H9 (cell line): Measurements from ENCODE around the gene TIMM10. TPM values are rescaled to one million over a fixed set of nuclear protein-coding genes. Genes with fewer than 3 reads are reported as not detected.
A peak's percentile ranks its signal among the peaks of the same experiment; 100 is the strongest.

Source experiments
- DNase-seq: peaks from one replicate; pipeline ENCODE4 v3.0.0-alpha.2; 2017
- H2AFZ ChIP-seq: one replicate; pipeline ENCODE4 v1.6.1; 2013; ENCODE audit warnings: mild to moderate bottlenecking, low read length, control low read depth, moderate library complexity
- H2AK5ac ChIP-seq: 2 replicates; pipeline ENCODE4 v1.6.1; 2013; ENCODE audit warnings: low read length, control low read depth, mixed read lengths; ENCODE audit not compliant: insufficient read length
- H2BK120ac ChIP-seq: one replicate; pipeline ENCODE4 v1.6.1; 2013; ENCODE audit warnings: low read depth, mild to moderate bottlenecking, low read length, control low read depth, inconsistent platforms; ENCODE audit not compliant: poor library complexity, severe bottlenecking
- H2BK12ac ChIP-seq: 2 replicates; pipeline ENCODE4 v1.6.1; 2013; ENCODE audit warnings: low read length, control low read depth, mixed read lengths, low read depth; ENCODE audit not compliant: insufficient read length
- H2BK15ac ChIP-seq: 2 replicates; pipeline ENCODE4 v1.6.1; 2013; ENCODE audit warnings: low read depth, low read length, control low read depth
- H2BK20ac ChIP-seq: one replicate; pipeline ENCODE4 v1.6.1; 2013; ENCODE audit warnings: low read depth, mild to moderate bottlenecking, low read length, control low read depth, inconsistent platforms; ENCODE audit not compliant: poor library complexity, severe bottlenecking
- H2BK5ac ChIP-seq: 2 replicates; pipeline ENCODE4 v1.6.1; 2013; ENCODE audit warnings: low read length, control low read depth, mixed read lengths; ENCODE audit not compliant: insufficient read length
- H3K14ac ChIP-seq: 2 replicates; pipeline ENCODE4 v1.6.1; 2013; ENCODE audit warnings: low read length, control low read depth; ENCODE audit not compliant: insufficient read depth
- H3K18ac ChIP-seq: 2 replicates; pipeline ENCODE4 v1.6.1; 2013; ENCODE audit warnings: low read depth, mild to moderate bottlenecking, mixed read lengths, low read length, control low read depth; ENCODE audit not compliant: insufficient read length
- H3K23ac ChIP-seq: 2 replicates; pipeline ENCODE4 v1.6.1; 2013; ENCODE audit warnings: low read length, control low read depth, mixed read lengths, low read depth; ENCODE audit not compliant: insufficient read length
- H3K23me2 ChIP-seq: 2 replicates; pipeline ENCODE4 v1.6.1; 2013; ENCODE audit warnings: low read depth, mild to moderate bottlenecking, mixed read lengths, low read length, control low read depth; ENCODE audit not compliant: insufficient read length, poor library complexity, severe bottlenecking
- H3K27ac ChIP-seq: 2 replicates; pipeline ENCODE4 v1.5.1; 2013; ENCODE audit warnings: low read length, control low read depth, mixed read lengths, low read depth; ENCODE audit not compliant: insufficient read length
- H3K27me3 ChIP-seq: 2 replicates; pipeline ENCODE4 v1.6.1; 2013; ENCODE audit warnings: low read length, control low read depth, inconsistent platforms; ENCODE audit not compliant: insufficient read depth
- H3K4ac ChIP-seq: 2 replicates; pipeline ENCODE4 v1.6.1; 2013; ENCODE audit warnings: low read depth, mild to moderate bottlenecking, control low read depth, inconsistent platforms, low read length, moderate library complexity
- H3K4me1 ChIP-seq: 2 replicates; pipeline ENCODE4 v1.6.1; 2013; ENCODE audit warnings: low read length, control low read depth, inconsistent platforms; ENCODE audit not compliant: insufficient read depth
- H3K4me2 ChIP-seq: 2 replicates; pipeline ENCODE4 v1.6.1; 2013; ENCODE audit warnings: low read length, control low read depth, mixed read lengths; ENCODE audit not compliant: insufficient read length, insufficient read depth
- H3K56ac ChIP-seq: 2 replicates; pipeline ENCODE4 v1.6.1; 2013; ENCODE audit warnings: low read depth, mild to moderate bottlenecking, mixed read lengths, low read length, control low read depth; ENCODE audit not compliant: insufficient read length
- H3K79me1 ChIP-seq: 2 replicates; pipeline ENCODE4 v1.6.1; 2013; ENCODE audit warnings: low read depth, mild to moderate bottlenecking, moderate library complexity, low read length, control low read depth, inconsistent platforms; ENCODE audit not compliant: insufficient read depth, poor library complexity, severe bottlenecking
- H3K79me2 ChIP-seq: 2 replicates; pipeline ENCODE4 v1.6.1; 2013; ENCODE audit warnings: low read length, control low read depth, inconsistent platforms; ENCODE audit not compliant: insufficient read depth
- H3K9ac ChIP-seq: 2 replicates; pipeline ENCODE4 v1.6.1; 2013; ENCODE audit warnings: low read length, control low read depth, mixed read lengths; ENCODE audit not compliant: insufficient read length; ENCODE audit errors: extremely low read depth
- H3K9me3 ChIP-seq: one replicate; pipeline ENCODE4 v1.6.1; 2013; ENCODE audit warnings: low read depth, low read length, inconsistent platforms; ENCODE audit not compliant: control insufficient read depth
- H3T11ph ChIP-seq: one replicate; pipeline ENCODE4 v1.6.1; 2013; ENCODE audit warnings: mild to moderate bottlenecking, low read length, control low read depth, inconsistent platforms
- H4K20me1 ChIP-seq: one replicate; pipeline ENCODE4 v1.6.1; 2013; ENCODE audit not compliant: control insufficient read depth, insufficient read length, insufficient read depth
- H4K5ac ChIP-seq: 2 replicates; pipeline ENCODE4 v1.6.1; 2013; ENCODE audit warnings: low read depth, mild to moderate bottlenecking, mixed read lengths, low read length, control low read depth; ENCODE audit not compliant: insufficient read length
- H4K8ac ChIP-seq: replicated peaks from 2 replicates; pipeline ENCODE4 v1.6.1; 2013; ENCODE audit warnings: low read length, control low read depth, mixed read lengths, low read depth; ENCODE audit not compliant: insufficient read length
- H4K91ac ChIP-seq: 2 replicates; pipeline ENCODE4 v1.6.1; 2013; ENCODE audit warnings: low read depth, mild to moderate bottlenecking, moderate library complexity, mixed read lengths, low read length, control low read depth; ENCODE audit not compliant: insufficient read length
- H3K27ac Mint-ChIP-seq, 3 experiments: 2 replicates in 2 of 3; 3 replicates in 1 of 3; pipeline ENCODE4 v1.8.0; 2020 to 2021; ENCODE audit warnings: mixed read lengths in 3 of 3, mild to moderate bottlenecking in 1 of 3, moderate library complexity in 1 of 3
- H3K27me3 Mint-ChIP-seq: 2 replicates; pipeline ENCODE4 v1.8.0; 2021; ENCODE audit warnings: low read depth, mild to moderate bottlenecking, moderate library complexity, mixed read lengths
- H3K36me3 Mint-ChIP-seq, 3 experiments: 2 replicates in 2 of 3; 3 replicates in 1 of 3; pipeline ENCODE4 v1.8.0; 2020 to 2021; ENCODE audit warnings: low read depth in 3 of 3, mixed read lengths in 3 of 3; ENCODE audit not compliant: insufficient read depth in 1 of 3
- H3K4me1 Mint-ChIP-seq, 2 experiments: 2 replicates each; pipeline ENCODE4 v1.8.0; 2020; ENCODE audit warnings: mixed read lengths in 2 of 2
- H3K4me3 Mint-ChIP-seq, 2 experiments: 2 replicates in 1 of 2; 3 replicates in 1 of 2; pipeline ENCODE4 v1.8.0; 2020 to 2021; ENCODE audit warnings: mild to moderate bottlenecking in 2 of 2, mixed read lengths in 2 of 2, moderate library complexity in 1 of 2
- H3K9me3 Mint-ChIP-seq, 2 experiments: 2 replicates in 1 of 2; 3 replicates in 1 of 2; pipeline ENCODE4 v1.8.0; 2020; ENCODE audit warnings: mild to moderate bottlenecking in 2 of 2, mixed read lengths in 2 of 2, moderate library complexity in 1 of 2
- CTCF ChIP-seq: fragments of 200-600 bp; sonication (generic); conservative IDR thresholded peaks from 3 replicates; pipeline ENCODE4 v1.8.0; 2021; ENCODE audit warnings: antibody characterized with exemption, mild to moderate bottlenecking
- WGBS: extraction: QIAGEN DNeasy Blood & Tissue Kit; methylation state at CpG from one replicate; pipeline ENCODE4 v1.1.7; 2013; ENCODE audit warnings: missing lambda C conversion rate, low lambda C conversion rate, mixed read lengths; ENCODE audit not compliant: insufficient read length; ENCODE audit errors: extremely low coverage; 5-methylcytosine and 5-hydroxymethylcytosine counted together
- total RNA-seq: library from RNA; stranded (reverse); gene quantifications from 2 replicates; pipeline ENCODE4 v1.2.1, GENCODE V29; 2021

The TIMM10 gene
- total RNA-seq, 1 experiment from 2014 or later: 130 TPM

- H3K4me2 ChIP-seq: peak overlapping the region; percentile 63
- H4K20me1 ChIP-seq: no peaks in the 10 kb centered on the region
- peaks cover 16% of the 10 kb centered on the region for H3K23me2 ChIP-seq
- H2BK20ac ChIP-seq: no peak overlapping the region
- peak overlapping the region; percentile 1 for H3K9ac ChIP-seq
- no peak overlapping the region for H3K27ac ChIP-seq
- H2BK120ac ChIP-seq: no peak overlapping the region
- H3K79me2 ChIP-seq: no peaks in the 10 kb centered on the region
- no peak overlapping the region for H2BK12ac ChIP-seq
- H2AFZ ChIP-seq: no peak overlapping the region
- no peak overlapping the region for H2AK5ac ChIP-seq
- no peak overlapping the region for H2BK15ac ChIP-seq
- H2BK5ac ChIP-seq: no peak overlapping the region
- H3K4me3 Mint-ChIP-seq: peak overlapping the region; percentile 90 to 98
- no peaks in the 10 kb centered on the region for H3K9me3 ChIP-seq
- H4K91ac ChIP-seq: no peak overlapping the region
- no peaks in the 10 kb centered on the region for H3K79me1 ChIP-seq
- H3K36me3 Mint-ChIP-seq: peaks cover 0 to 4% (median 0%) of the 10 kb centered on the region in 3 experiments; a peak in 3 of 7 replicates
- no peak overlapping the region for H4K5ac ChIP-seq
- no peak overlapping the region; a peak in 1 of 7 replicates for H3K27ac Mint-ChIP-seq
- no peak overlapping the region for H3K23ac ChIP-seq
- no CpG with 5 or more reads among the region's 57 CpGs for WGBS
- no peak overlapping the region for H3K56ac ChIP-seq
- H3K4me1 ChIP-seq: peaks cover 2% of the 10 kb centered on the region
- peak; percentile 59 for DNase-seq
- 0 out of 5 replicates have a peak, but pooled peaks cover 0 to 3% of the 10 kb centered on the region in 2 experiments for H3K9me3 Mint-ChIP-seq
- H3K4me1 Mint-ChIP-seq: peaks cover 10 to 13% of the 10 kb centered on the region in 2 experiments; a peak in 2 of 4 replicates
- H3K18ac ChIP-seq: no peak overlapping the region
- TF ChIP-seq CTCF: no peak
- H3K27me3 ChIP-seq: no peaks in the 10 kb centered on the region
- no peak overlapping the region; the same call in 1 of the 2 replicates for H3K14ac ChIP-seq
- no peak overlapping the region for H4K8ac ChIP-seq
- no peak overlapping the region for H3K4ac ChIP-seq
- H3K27me3 Mint-ChIP-seq: peaks cover 51% of the 10 kb centered on the region
- no peak overlapping the region for H3T11ph ChIP-seq
Measured at GRCh38 chr11:57514538-57515331, 15.8 kb downstream of the TIMM10 start.
